HT1080 (cell line): ENCODE data around the gene DISC1. TPM values are rescaled to one million over a fixed set of nuclear protein-coding genes. Genes with fewer than 3 reads are reported as not detected.
"Not testable (repeated sequence)": the region's sequence is repeated elsewhere in the genome, so short reads cannot be mapped to it uniquely, and the experiment has no call there.

Source experiments
- DNase-seq: peaks from one replicate; pipeline ENCODE4 v3.0.0-alpha.2; 2015; ENCODE audit warnings: low read depth
- total RNA-seq: library from RNA; depleted of rRNA; stranded (reverse); fragments of >200 nt; shearing (Covaris generic); gene quantifications from 2 replicates; pipeline ENCODE4 v1.2.3, GENCODE V29; 2014

DISC1 gene
- total RNA-seq, 1 experiment from 2014 or later: 5.5 TPM

DNA sequence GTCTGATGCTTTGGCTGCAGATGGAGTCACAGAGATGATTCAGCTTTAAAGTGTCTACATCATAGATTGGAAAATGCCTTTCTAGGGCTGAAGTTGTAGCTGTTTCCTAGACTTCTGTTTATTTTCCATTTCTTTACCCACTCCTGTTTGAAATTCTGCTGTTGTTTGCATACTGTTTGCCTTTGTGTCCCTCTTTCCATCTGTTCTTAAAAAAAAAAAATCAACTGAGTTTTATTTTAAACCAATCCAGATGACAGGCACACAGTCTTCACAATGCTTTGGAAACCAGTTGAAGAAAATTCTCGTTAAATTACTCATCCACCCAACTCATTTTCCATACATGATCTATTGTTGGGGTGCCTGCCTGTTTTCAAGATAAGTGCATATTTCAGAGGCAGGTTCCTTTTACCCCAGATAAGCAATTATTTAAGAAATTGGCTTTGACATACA is 245.9 kb downstream of the DISC1 start:
- peak; percentile 39 for DNase-seq

DNA sequence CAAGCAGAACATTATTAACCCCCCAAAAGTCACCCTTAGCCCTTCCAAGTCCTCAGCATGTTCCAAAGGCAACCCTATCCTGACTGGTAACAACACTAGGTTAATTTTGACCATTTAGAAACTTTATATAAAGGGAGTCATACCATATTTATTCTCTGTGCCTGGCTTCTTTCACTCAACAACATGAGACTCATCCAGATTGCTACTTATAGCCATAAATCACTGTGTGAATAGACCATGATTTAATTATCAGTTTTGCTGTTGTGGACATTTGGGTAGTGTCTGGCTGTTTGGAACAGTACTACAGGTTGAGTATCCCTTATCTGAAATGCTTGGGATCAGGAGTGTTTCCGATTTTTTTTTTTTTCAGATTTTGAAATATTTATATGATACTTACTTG is 252.1 kb downstream of the DISC1 start:
- DNase-seq: no peak

DNA sequence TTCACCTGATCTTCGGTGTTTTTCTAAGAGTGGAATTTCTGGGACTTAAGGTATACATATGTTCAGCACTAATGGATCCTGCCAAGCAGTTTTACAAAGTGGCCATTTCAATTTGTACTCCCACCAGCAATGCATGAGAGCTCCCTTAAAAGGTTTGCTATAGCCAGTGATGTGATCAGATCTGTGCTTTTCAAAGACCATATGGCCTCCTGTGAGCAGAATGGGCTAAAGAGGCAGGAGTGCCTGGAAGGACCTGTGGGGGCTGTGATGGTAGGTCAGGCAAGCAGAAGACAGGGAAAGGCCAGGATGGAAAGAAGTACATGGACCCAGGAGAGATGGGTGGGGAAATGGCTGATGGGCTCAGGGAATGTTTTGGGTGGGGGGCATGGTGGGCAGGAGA is 252.7 kb downstream of the DISC1 start:
- DNase-seq: no peak

DNA sequence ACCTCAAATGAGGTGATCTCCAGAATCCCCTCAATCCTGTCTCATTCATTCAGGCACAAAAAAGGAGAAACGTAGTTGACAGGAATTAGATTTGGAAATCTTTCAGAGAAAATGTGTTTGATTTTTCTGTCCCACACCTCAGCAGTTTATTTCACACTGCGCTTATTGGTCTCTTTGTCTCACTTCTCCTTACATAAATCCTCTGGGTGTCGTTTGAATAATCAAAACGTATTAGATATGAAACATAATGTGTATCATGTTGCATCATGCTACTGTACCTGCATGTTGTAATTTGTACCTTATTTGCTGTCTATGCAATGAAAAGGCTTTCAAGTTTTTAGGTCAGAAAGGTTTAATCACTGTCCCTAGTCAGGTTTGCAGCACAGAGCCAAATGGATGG is 255.7 kb downstream of the DISC1 start:
- DNase-seq: no peak

DNA sequence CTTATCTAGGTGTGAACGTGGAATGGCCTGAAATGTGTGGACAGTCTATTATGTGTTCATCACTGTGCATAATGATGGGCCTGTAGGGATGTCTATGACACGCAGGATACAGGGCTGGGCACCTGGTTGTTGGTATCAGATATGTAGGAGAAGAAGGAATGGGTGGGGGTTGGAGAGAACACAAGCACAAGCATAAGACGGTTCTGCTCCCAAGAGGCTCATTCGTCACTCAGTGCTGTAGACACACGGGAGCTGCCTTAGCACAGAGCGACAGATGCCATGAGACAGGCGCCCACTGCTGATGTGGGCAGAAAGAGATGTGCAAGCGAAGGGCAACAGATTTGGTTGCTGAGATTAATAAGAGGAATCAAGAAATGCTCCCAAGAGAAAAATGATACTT is 256.2 kb downstream of the DISC1 start:
- no peak for DNase-seq

DNA sequence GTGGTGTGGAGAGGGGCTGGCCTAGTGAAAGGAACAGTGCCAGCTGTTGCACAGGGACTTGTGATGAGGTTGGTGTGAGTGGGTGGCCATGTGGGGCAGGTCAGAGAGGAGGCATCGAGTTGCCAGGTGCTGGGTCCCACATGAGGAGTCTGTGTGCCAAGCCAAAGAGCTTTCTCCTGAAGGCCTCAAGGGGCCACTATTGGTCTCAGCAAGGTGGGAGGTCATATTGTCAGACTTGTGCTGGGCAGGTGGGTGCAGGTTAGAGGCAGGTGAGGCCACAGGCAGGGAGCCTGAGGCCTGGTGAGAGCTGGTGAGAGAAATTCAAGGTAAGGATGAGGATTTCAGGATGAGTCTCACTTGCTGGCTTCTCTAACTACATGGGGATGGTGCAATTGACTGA is 256.8 kb downstream of the DISC1 start:
- no peak for DNase-seq

DNA sequence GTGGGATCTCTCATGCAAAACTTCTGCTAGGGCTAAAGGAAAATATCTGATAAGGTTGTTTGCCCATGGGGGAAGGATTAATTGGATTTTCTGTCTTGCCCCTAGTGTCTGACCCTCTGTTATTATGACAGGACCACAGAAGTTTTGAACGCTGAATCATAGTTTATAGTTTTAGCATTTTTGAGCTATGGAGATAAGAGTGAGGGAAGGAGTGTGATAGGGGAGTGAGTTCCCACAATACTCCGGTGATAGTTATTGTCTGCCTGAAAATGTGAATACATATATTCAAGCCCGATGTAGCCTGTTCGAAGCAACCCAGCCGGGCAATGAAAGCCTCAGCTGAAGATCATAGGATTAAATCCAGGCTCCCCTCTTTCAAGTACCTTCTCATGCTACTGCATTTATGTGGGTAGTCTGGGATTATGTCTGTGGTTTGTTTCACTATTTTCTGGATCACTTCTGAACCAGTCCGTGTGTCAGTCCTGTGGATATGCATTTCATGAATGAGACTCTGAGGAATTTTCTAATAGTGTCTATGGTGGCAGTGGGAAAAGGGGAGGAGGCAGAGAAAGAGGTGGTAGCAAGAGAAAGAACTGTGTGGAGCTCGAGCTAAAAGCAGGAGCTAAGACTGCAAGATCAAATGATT is 258.7 kb downstream of the DISC1 start:
- peak; percentile 57 for DNase-seq

DNA sequence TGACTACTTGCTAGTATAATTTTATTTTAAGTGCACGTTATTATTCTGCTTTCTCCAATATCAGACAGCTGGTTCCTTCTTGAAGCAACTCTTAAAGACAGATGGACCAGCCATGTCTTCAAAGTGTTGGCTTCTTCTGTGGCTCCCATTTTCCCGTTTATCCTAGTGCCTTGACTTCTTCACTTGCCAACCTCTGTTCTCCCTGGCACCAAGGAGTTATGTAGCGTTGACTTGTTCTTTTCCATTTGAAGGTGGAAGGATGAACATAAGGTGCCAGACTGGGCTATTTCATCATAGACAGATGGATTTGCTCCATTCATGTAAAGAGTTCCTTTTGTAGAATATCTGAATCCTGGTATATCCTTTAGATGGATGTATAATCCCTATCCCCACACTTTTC is 260.6 kb downstream of the DISC1 start:
- DNase-seq: no peak

DNA sequence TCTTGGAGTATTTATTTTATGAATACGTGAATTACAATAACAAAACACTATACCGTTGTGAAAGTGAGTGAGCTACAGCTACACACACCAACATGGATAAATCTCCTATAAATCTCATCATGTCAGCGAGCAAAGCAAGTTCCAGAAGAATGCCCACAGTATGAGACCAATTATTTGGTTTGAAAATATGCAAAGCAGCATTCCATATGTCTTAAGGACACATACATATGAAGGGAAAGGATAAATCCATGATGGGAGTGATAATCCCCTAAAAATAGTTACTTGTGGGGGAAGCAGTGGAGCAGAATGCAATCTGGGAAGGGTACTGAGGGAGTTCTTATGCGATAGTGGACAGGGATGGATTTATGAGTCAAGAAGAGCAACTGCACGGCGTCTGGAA is 261.3 kb downstream of the DISC1 start:
- no peak for DNase-seq

DNA sequence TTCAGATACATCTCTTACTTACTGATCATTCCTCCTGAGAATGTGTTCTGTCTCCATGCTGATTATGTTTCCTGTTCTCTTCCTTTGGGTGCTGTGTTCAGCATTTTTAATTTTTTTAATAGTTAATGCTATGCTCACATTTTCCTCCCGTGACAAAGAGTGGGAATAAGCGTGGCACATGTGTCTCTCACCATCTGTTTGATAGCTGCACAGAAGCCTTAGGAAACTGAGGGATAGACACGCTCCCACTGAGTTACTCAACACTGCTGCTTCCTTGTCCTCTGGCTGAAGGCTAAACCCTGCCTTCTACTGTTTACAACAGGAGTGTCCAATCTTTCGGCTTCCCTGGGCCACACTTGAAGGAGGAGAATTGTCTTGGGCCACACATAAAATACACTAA is 264.2 kb downstream of the DISC1 start:
- DNase-seq: no peak

DNA sequence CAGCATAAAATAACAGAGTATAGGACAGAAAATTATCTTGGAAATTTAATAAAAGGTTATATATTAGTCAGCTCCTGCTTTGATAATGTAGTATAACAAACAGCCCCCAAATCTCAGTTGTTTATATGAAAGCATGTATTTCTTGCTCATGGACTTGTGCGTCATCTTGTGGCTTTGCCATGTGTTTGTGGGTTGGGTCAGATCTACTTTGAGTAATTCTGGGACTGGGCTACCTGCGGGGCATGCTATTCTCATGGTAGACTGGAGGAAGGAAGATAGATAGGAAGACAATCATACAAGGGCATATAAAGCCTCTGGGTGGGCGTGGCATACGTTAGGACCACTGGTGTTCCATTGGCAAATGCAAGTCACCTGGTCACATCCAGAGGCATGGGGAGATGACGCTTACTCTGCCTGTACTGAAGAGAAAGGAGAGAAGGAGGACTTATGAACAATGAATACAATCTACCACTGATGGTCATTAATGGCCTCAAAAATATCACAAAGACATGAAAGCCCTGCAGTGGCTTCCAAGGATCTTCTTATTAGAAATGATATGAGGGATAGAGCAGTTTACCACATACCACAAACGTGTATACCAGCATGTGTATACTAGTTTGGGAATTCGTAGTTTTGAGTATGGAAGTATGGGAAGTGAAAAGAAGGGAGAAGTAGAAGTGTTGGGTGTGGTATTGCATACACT is 267.0 kb downstream of the DISC1 start:
- DNase-seq: no peak

DNA sequence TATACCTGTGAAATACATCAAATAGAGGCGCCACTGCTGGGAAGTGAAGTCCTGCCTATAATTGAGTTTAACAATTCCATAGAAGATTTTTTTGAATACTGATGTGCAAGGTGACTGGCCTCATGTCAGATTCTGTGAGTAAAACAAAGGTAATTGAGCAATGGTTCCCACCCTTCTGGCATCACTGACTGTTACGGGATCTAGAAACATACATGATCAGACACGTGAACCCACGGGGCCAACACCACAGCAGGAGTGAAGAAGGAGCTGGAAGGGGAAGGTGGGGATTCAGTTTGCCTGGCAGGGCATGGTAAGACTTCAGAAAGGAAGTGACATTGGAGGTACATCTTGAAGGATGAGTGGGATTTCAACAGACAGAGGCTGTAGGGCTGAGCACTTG is 270.2 kb downstream of the DISC1 start:
- no peak for DNase-seq

DNA sequence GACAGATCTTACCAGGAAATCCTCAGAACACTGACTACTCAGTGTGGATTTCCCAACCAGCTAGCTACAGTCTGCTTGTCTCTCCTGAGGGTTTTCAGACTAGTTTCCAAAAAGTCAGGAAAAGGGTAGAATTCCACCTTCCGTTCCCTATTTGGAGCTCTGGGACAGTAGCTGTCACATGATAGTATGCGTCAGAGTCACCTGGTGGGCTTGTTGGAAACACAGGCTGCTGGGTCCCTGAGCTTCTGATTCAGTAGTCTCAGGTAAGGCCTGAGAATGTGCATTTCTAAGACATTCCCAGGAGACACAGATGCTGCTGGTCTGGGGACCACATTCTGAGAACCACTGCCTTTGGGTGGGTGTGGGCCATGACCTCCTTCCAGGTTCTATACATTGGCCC is 272.5 kb downstream of the DISC1 start:
- no peak for DNase-seq

DNA sequence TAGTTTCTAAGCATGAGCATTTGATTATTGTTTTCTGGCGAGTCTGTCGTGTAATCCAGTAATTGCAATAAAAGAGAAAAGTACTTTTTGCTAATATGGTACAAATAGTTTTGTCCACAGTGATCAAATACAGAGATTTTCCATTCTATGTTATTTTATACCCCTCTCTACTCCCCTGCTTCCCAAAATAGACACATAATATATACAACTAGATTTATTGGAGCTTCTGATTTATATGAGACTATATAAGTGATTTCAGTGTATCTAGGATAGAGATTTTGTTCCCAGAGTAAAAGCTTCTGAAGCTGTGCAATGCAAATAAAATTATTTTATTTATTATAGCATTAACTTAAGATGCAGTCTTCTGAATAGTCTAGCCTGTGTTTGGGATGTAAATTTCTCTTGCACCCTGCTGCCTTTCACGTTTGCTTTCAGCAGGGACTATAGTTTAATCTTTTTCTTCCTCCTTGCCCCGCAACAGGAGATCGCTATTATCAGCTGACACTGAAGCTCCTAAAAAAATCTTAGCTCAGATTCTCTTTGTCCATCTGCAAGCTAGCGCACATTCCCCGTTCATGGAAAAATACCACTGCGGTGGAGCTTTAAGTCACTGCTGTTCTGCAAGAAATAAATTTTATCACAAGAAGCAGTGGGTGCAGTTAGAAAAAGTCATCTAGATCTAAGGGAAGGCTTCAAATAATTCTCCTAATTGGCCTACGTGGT is 273.3 kb downstream of the DISC1 start:
- DNase-seq: no peak

DNA sequence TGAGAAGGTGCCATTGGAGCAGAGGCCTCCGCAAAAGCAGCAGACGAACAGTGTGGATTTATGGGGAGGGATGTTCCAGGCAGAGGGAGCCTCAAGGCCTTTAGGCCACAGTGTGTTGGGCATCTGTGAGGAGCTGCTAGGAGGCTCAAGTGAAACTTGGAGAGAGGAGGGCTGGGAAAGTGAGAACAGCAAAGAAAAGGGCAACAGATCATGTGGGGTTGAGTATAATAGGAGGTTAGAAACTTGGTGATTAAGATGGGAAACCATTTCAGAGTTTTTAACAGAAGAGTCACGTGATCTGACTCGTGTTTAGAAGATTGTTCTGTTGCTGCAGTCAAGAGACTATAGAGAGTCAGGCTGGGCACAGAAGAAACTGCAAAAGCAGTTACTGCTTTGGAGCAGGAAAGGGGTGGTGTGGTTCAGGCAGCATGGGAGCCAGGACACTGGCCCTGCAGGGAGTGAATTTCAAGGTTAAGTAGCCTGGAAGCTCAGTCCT is 277.0 kb downstream of the DISC1 start:
- DNase-seq: no peak

DNA sequence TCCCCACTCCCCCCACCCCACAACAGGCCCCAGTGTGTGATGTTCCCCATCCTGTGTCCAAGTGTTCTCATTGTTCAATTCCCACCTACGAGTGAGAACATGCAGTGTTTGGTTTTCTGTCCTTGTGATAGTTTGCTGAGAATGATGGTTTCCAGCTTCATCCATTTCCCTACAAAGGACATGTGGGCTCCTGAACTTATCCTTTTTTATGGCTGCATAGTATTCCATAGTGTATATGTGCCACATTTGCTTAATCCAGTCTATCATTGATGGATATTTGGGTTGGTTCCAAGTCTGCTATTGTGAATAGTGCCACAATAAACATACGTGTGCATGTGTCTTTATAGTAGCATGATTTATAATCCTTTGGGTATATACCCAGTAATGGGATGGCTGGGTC is 280.7 kb downstream of the DISC1 start:
- DNase-seq: not testable (repeated sequence)

DNA sequence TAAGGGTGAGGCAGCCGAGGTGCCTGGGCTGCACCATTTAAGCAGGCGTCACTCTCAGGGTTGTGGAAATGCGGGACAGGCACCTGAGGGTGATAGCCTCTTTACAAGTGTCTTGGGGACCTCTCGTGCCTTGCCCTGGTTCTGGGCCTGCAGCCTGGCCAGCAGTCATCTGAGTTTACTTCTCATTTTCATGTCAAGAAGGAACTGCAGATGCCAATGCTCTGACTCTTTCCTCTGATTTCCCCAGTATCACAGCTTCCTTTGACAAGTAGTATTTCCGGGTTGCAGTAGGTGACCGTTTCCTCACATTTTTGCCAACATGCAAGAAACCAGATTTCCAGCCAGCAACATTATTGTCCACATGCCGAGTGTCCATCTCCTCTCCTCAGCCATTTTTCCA is 286.9 kb downstream of the DISC1 start:
- DNase-seq: no peak

DNA sequence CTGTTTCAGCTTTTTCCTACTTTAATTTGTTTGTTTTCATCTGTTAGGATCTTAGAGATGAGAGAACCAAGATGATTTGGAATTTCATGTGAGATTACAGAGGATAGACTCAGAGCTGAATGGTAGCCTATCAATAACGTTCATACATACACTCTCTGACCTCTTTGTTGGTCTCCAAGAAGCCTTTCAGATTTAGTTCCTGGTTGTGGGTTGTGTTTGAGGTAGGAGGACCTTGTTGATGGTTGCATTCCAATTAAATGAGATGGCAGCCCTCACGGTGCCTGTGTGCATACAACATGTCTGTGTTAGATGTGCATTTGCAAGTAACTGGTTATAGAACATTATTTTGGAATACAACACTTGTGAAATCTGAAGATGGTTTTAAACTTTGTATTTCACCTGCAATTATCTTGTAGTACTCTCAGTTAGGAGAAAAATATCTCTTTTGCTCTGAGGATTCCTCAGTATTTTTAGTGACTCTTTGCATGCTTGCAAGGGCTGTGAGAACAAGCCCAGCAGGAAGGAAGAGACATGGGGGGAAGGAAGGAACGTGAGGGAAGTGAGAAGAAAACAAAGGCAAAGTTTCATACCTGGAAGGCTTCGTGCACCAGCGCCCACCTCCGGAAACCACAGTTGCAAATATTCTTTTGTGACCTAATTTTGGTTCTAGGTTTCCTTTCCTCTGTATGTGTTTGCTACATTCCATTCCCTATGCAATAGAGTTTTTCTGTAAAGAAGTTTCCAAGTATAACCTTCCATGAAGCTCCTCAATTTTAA is 291.8 kb downstream of the DISC1 start:
- peak; percentile 83 for DNase-seq

DNA sequence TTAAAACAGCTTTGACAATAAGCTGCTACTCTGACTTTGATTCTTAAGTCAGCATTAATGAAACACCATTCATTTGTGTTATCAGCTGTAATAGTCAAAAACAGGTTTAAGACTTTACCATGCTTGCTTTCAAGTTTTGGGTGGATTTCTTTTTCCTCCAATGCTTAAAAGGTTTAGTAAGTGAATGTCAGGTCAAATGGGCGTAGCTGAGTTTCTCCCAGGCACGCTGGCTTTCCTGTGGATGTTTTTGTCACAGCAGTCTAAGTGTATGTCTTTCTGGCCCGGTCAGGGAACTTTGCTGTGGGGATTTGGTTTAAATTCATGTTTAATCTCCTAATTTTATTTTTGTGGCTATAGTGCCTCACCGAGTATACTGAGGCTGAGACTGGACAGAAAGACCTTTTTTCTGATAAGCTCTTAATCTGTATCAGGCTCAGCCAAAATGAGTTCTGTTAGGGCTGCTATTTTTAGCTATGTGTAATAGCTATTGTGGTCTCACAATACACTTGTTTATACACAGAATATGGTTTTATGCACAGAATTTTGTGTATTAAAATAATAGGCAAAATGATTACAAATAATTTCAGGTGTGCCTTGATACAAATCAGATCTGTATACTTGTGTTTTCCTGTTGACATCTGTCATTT is 292.8 kb downstream of the DISC1 start:
- no peak for DNase-seq

DNA sequence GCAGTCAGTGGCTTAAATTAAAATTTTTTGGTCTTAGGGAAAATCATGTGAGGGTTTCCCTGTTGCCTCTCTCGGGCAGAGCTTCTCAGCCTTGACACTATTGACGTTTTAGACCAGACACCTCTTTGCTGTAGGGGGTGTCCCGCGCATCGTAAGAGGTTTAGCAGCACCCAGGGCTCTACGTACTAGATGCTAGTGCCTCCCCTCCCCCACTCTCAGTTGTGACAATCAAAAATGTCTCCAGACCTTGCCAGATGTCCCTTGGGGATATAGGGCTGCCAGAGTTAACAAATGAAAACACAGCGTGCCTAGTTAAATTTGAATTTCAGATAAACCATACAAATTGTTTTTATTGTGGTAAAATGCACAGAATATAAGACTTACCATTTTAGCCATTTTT is 293.3 kb downstream of the DISC1 start:
- no peak for DNase-seq
